HG03103 (cell line): ENCODE data around the gene CACFD1.

ENCODE experiments used
- ATAC-seq: cut with Tn5 transposase; IDR thresholded peaks from one replicate; pipeline ENCODE4 v1.9.1; 2021; ENCODE audit warnings: low read depth; ENCODE audit not compliant: unreplicated experiment

Gene CACFD1

DNA sequence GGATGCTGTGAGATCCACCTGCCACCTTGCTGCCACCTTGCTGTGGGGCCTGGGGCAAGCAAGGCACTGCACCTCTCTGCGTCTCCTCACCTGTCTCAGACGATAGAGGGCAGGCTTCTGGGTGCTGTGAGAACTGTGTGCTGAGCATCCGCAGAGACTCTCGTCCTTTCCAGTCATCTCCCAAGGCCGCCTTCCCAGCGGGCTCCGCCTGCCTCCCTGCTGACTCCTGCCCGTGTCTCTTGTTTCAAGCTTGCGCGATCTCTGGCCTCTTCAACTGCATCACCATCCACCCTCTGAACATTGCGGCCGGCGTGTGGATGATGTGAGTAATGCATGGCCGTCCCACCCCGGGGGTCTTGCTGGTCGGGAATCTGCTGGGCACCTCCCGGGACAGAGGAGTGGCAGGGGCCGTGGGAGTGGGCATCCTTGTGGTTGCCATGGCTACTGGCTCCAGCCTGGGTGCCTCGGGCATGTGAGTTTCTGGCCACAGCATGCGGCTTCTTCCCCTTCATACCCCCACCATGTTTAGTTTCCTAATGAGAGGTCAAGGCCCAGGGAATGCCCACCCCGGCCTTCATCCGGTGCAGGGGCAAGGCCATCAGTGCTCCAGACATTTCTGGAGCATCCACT is 3.6 kb downstream of the CACFD1 start:
- ATAC-seq, result no peak

DNA sequence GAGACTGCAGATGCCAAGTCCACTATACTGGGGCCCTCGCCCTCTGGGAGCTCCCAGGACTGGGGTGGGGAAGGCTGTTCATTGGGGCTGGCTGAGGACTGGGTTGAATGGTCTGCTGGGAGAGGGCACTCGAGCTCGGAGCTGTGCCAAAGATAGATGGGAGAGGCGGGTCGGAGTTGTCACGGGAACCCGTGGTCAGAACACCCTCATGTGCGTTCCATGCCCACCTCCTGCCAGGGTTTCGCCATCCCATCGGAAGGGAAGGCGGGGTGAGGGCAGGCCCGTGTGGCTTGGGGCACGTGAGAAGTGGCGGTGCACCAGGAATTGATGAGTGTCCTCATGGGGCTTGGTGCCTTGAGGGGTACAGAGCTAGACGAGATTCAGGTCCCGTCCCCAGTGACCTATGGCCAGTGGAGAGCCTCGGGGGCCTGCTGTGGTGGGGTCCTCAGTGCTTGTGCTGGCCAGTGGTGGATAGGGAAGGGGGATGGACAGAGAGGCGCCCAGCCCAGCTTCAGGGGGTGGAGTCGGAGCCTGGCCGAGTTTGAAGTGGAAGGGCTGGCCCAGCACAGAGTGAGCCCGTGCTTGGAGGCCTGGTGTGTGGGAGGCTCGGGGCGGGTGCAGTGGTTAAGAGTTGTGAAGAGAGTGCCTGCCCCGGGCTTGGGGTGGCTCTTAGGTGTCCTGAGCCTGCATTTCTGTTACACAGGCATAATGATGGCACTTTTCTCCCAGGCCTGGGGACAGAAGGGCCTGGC is 4.3 kb downstream of the CACFD1 start:
- ATAC-seq, result no peak

DNA sequence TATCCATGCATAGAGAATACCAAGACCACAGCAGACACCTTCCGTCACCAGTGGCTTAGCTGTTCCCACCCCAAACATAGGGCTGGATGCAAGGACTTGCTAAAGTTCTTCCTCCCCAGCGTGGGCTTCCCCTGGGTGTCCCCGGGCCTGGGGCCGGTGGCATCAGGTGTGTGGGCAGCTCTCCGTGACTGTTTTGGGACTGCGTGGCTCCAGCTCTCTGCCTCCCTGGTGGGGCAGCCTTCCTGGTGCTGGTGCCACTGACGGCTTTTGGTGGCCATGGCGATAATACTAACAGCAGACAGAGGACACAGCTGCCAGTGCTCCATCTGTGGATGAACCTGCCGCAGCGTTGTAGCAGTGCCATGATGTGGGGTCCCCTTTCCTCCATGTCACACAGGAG is 4.9 kb downstream of the CACFD1 start:
- no peak for ATAC-seq

DNA sequence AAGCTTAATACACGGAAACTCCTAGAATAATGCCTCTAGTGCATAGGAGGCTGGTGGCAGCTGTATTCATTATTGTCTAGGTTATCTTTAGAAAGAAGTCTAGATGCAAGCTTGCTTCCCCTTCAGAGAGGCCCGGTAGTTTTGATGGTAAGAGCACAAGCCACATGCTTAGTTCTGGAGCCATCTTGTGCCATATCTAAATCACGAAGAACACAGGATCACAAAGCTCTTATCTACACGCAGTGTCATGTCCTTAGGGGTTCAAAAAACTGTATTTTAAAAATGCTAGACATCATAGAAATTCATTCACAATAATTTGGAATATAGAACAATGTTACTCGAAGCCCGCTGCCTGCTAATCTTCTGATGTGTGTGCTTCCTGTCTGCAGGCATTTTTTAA is 6.2 kb downstream of the CACFD1 start:
- no peak for ATAC-seq

DNA sequence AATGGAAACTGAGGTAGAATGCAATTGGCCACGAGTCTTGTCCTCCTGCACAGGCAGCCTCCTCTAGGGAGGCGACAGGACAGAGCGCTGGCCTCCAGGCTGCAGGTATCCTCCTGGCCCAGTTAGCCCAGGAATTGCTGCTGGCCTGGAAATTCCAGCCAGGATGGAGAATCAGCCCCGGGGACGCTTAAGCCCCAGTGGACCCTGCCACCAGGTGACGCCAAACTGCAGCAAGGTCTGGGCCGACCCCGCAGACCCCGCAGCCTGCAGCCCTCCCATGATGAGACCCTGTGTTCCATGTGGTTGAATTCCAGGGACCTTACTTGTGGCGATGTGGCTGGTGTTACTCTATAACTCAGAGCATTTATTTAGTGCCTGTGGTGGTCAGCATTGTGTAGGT is 7.3 kb downstream of the CACFD1 start:
- ATAC-seq, result no peak

DNA sequence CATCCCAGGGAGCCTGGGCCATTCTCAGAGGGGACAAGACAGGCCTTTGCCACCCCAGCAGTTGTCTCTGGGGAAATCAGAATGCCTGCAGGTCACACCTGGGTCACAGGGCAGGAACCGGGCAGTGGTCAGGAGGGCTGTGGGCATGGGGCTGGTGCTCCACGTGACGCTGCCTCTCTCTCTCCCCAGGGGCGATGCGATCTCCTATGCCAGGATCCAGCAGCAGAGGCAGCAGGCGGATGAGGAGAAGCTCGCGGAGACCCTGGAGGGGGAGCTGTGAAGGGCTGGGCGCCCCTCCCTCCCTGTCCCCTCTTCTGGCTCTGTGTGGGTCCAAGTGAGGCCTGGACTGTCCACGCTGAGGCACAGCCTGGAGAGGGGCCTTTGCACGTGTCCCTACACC is 8.6 kb downstream of the CACFD1 start:
- ATAC-seq, result no peak

DNA sequence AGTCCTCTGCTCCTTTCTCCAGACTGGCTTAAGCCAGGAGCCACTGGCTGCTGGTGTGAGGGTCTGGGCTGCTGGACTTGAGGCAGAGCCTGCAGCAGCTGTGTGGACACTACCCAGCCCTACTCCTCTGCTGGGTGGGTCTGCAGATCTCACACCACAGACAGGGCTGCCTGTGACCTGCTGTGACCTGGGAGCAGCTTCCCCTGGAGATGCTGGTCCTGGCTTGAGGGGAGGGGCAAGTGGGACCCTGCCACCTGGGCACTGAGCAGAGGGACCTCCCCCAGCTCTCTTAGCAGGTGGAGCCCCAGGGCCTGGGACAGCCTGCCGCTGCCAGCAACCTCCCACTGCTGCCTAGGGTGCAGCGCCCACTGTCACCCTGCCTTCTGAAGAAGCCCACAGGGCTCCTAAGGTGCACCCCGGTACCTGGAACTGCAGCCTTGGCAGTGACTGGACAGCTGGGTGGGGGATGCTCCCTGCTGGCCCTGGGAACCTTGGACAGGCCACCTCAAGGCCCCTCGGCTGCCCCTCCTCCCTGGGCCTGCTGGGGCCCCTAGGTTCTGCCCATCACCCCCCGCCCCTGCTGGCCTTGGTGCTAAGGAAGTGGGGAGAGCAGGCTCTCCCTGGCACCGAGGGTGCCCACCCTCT is 9.1 kb downstream of the CACFD1 start:
- no peak for ATAC-seq

DNA sequence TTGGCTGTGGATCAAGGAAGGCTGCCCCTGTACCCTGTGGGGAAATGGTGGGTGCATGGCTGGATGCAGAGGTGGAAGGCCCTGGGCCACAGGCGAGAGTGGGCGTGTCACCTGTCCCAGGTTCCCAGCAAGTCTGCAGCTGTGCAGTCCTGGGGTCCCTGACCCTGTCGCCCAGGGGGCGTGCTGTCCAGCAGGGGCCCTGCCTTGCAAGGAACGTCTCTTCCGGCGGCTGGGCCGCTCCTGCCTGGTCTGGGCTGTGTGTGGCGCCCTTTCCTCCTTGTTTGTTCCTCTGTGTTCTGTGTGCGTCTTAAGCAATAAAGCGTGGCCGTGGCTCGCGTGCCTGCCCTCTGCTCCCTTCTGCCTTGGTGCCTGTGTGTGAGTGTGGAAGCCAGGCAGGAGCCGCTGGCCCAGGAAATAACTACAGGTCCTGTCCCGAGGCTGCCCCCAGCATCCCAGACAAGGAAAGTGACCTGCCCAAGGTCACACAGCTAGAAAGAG is 10.7 kb downstream of the CACFD1 start:
- no peak for ATAC-seq

DNA sequence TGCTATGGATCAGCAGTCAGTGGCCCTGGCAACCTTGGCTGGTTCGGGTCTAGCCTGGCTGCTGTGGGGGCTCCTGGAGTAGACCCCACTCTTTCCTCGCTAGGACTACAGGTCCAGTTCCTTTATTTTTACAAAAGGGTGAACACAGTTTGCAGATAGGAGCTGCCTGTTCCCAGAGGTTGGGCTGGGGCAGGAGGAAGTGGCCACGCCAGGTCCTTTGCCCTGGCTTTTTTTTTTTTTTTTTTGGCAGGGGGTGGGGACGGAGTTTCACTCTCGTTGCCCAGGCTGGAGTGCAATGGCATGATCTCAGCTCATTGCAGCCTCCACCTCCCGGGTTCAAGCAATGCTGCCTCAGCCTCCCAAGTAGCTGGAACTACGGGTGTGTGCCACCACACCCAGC is 11.2 kb downstream of the CACFD1 start:
- no peak for ATAC-seq

DNA sequence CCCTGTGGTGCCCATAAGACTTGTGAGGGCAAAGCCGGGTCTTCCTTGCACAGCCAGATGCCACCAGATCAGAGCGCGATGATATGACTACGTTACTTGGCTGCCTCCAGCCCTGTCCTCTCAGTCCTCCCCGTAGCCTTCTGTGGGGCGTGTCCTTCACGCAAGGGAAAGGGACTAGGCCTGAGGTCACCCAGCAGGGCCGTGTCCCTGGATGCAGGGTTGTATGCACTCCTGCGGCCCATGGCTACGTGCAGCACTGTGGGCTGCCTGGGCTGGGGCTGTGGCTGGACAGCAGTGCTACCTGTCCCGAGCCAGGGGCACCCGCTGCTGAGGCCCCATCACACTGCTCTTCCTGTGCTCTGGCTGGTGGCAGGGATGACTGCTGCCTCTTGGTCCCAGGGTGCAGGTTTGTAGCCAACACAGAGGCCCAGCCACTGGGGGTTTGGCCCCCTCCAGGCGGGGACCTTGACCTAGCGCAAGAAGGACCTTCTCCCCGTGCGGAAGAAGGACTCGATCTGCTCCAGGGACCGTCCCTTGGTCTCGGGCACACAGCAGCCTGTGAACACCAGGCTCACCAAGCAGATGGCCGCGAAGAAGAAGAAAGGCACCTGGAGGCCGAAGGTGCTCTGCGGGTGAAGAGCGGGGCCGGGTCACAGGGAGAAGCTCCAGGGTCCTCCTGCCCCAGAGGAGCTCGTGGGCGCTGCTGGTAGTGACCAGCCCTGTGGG is 11.9 kb downstream of the CACFD1 start:
- ATAC-seq, result no peak

DNA sequence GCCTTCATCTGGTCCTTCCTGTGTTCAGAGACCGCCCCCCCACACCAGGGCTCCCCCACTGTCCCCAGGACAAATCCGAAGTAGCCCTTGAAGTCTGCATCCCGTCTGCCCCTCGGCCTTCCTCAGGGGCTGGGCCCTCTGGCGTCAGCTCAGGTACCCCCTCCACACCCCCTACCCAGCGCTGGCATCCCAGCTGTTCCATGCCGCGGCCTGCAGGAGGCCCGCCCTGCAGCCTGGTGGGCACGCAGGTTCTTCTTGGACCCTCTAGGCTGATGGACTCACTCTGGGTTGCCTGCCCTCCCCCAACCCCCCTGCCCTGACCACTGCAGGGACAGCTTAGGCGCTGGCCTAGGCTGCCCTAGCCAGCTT is 12.5 kb downstream of the CACFD1 start:
- ATAC-seq, result no peak

DNA sequence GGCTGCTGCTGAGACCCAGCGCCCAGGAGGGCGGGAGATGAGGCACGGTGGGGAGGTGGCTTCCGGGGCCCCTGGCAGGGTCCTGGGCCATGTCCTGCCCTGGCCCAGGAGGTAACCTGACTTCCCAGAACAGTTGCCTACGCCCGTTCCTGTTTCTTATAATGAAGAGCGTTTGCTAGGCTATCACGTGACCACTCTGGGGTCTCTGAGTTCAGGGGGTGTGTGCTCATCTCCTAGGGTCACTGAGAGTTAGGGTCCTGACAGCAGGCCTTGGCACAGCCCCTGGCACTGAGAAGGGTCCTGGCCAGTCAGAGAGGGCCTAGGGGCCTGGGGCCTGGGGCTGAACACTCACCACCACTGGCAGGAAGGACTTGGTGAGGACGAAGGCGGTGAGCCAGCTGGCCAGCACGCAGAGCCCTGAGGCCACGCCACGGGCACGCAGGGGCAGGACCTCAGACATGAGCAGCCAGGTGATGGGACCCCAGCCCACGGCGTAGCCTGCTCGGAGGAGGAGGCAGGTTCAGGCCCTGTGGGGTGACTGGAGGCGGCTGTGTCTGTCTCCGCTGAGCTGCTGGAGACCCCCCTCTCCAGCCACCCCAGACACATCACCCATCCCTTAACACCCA is 13.1 kb downstream of the CACFD1 start:
- no peak for ATAC-seq

DNA sequence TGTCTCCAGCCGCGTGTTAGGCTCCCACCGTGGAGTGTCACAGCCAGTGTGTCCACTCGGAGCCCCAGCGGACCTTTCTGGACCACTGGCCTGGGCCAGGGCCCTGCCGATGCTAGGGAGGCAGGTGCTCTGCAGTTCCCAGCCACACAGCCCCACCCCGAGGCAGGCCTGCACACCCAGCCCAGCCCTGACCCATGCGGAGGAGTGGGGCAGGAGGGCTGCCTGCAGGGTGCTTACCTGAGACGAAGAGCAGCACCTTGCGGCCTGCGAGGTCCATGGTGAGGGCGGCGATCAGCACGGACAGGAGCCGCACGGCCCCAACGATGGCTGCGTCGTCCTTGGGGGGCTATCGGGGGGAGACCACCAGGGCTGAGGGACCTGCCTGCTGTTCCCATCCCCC is 14.0 kb downstream of the CACFD1 start:
- no peak for ATAC-seq

DNA sequence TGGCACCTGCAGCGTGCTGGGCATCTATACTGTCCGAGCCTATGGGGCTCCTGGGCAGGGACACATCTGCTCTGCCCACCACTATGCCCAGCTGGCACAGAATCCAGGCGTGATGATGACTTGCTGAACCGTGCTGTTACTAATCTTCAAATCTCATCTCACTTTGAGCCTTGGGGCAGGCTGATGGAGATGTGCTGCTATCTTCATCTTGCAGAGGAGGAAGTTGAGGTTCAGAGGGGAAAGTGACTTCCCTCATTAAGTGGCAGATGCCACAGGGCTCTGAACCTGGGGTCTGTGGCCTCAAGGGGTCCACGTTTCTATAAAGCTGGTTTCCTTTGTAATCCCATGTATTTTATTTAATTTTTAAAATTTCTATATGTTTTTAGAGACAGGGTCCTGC is 14.4 kb downstream of the CACFD1 start:
- ATAC-seq, result no peak

DNA sequence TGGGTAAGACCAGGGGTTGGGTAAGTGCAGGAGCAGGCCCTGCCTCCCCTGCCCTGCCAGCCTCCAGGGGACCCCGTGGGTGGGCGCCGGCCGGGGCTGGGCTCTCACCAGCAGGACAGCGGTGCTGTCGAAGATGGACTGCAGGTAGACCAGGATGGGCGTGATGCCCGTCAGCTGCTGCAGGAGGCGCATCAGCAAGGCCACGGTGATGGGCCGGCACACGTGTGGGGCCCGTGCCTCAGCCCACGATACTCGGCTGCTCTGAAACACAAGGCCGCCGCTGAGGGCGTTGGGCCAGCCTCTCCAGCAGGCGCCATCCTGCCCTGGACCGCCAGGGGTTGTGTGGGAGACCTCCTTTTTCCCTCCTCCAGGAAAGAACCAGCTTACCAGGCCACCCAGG is 15.1 kb downstream of the CACFD1 start:
- no peak for ATAC-seq

DNA sequence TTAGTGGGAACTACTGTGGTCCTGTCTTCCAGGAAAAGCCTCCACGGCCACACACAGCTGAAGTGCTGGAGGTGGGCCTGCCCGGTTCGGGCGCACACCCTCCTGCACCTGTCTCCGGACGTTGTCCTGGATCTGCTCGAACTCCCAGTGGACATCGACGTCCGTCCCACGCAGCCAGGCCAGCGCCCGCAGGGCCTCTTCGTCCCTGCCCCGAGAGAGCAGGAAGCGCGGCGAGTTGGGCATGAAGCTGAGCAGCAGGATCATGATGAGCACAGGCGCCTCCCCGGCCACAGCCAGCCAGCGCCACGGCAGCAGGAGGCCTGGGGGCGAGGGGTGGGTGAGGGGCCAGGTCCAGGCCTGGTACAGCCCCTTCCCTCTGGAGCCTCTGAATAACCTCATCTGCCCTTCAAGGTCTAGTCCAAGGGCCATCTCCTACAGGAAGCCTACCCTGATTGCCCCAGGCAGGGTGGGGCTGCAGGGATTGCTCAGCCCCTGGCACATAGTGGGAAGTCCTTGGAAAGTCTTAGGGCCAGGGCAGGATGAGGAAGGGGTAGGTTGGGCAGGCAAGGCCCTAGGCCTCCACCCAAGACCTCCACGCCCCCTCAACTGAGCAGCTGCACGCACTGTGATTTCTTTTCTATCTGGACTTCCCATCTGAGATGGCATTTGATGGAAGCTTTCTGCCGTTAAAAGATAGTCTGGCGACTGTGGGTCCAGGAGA is 15.7 kb downstream of the CACFD1 start:
- ATAC-seq, result no peak

DNA sequence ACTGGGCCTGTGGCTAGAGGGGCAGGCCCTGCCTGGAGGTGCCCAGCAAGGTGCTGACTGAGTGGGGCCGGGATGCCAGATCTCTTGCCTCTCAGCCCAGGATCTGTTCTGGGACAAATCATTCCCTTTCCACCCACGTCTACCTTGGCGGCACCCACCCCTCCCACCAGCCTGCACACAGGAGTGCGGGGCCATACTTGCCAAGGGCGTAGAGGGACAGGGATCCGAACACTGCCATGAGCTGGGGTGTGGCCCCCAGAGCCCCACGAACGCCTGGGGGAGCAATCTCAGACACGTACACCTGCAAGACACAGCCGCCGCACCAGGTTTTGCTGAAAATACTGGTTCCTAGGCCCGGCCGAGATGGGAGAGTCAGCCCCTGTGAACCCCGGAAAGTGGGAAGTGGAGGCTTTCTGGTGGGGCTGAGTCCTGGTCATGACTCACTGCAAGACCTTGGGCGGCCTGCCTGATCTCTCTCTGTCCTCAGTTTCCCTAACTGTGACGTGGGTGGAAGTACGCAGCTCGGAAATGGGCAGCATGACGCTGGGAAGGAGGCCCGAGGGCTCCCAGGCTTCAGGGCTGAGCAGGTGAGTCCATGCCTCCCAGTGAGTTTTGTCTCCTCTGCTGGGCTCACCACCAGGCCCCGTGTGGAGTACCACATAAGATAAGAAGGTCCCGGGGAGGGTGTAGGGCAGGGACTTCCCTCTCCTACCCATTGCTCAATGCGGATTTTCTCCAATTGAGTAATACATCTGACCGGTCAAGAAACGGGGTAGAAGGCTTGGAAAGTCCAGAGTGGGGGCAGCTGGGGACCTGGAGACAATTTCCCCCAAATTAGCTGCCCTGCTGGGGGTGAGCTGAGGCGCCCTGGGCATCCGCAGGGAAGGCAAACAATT is 16.5 kb downstream of the CACFD1 start:
- ATAC-seq, result no peak

DNA sequence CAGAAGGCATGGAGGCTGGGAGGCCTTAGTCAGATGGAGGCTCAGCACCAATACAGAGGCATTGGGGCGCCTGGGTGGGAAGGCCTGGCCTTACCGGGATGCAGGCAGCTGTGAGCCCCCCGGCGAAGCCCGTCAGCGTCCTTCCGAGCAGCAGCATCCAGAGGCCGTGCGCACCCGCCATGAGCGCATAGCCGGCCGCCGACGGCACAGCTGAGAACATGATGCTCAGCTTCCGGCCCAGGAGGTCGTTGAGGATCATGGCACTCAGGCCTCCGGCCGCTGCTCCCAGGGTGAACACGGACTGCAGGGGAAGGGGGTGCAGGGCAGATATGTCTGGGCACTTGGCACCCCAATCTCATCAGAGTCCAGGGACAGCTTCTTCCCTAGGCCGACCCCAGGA is 17.2 kb downstream of the CACFD1 start:
- no peak for ATAC-seq

DNA sequence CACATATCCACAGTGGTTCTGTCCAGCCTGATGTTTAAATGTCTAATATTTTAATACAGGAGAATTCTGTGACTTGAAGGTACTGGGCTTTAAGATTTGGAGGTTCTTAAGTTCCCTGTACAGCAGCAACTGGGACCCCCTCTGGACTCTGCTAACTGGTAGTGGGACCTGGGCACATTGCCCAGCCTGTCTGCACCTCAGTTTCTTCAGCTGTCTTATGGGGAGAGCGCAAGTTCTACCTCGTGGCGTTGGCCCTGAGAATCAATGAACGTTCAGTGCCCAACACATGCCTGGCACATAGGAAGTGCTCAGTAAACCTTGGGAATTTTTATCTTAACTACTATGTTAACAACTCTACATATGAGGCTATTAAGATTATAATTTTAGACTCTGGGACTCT is 17.7 kb downstream of the CACFD1 start:
- ATAC-seq, result no peak
